HEK293 (cell line): ENCODE results near the gene EAF2.

ENCODE experiments used
- SALL2 ChIP-seq: fragments of 450-650 bp; formaldehyde crosslinking; IDR thresholded peaks from 2 replicates; pipeline ENCODE4 v1.5.0; 2017; ENCODE audit warnings: missing biosample characterization, mild to moderate bottlenecking, missing genetic modification characterization, borderline replicate concordance
- ZNF416 ChIP-seq: fragments of 450-650 bp; formaldehyde crosslinking; IDR thresholded peaks from 2 replicates; pipeline ENCODE4 v1.5.1; 2016; ENCODE audit warnings: missing biosample characterization, missing genetic modification characterization
- ZNF530 ChIP-seq: fragments of 450-650 bp; formaldehyde crosslinking; IDR thresholded peaks from 2 replicates; pipeline ENCODE4 v1.5.1; 2016; ENCODE audit warnings: low read depth, missing biosample characterization, missing genetic modification characterization
- ZNF626 ChIP-seq: fragments of 450-650 bp; sonication (Bioruptor Pico); formaldehyde crosslinking; IDR thresholded peaks from 2 replicates; pipeline ENCODE4 v1.5.1; 2018; ENCODE audit warnings: missing biosample characterization, missing genetic modification characterization, inconsistent platforms
- ZNF776 ChIP-seq: fragments of 450-650 bp; formaldehyde crosslinking; IDR thresholded peaks from 2 replicates; pipeline ENCODE4 v1.5.0; 2017; ENCODE audit warnings: missing biosample characterization, missing genetic modification characterization, borderline replicate concordance
- TF ChIP-seq, protein P1 (sequence below): fragments of 450-650 bp; formaldehyde crosslinking; IDR thresholded peaks from 2 replicates; pipeline ENCODE4 v1.5.1; 2016; ENCODE audit warnings: missing biosample characterization, missing genetic modification characterization
- TF ChIP-seq, protein P2 (sequence below): fragments of 450-650 bp; formaldehyde crosslinking; optimal IDR thresholded peaks from 2 replicates; pipeline ENCODE3; 2016; ENCODE audit warnings: missing biosample characterization, mild to moderate bottlenecking, missing genetic modification characterization
- TF ChIP-seq, protein P3 (sequence below): fragments of 450-650 bp; formaldehyde crosslinking; IDR thresholded peaks from 2 replicates; pipeline ENCODE4 v1.5.1; 2016; ENCODE audit warnings: missing biosample characterization, missing genetic modification characterization
- TF ChIP-seq, protein P4 (sequence below): fragments of 450-650 bp; formaldehyde crosslinking; IDR thresholded peaks from 2 replicates; pipeline ENCODE4 v1.5.1; 2016; ENCODE audit warnings: missing biosample characterization, missing genetic modification characterization
- TF ChIP-seq, protein P5 (sequence below): fragments of 450-650 bp; formaldehyde crosslinking; IDR thresholded peaks from 2 replicates; pipeline ENCODE4 v1.5.1; 2016; ENCODE audit warnings: missing biosample characterization, missing genetic modification characterization
- TF ChIP-seq, protein P6 (sequence below): fragments of 450-650 bp; formaldehyde crosslinking; IDR thresholded peaks from 2 replicates; pipeline ENCODE4 v1.5.1; 2016; ENCODE audit warnings: missing biosample characterization, missing genetic modification characterization

DNA sequence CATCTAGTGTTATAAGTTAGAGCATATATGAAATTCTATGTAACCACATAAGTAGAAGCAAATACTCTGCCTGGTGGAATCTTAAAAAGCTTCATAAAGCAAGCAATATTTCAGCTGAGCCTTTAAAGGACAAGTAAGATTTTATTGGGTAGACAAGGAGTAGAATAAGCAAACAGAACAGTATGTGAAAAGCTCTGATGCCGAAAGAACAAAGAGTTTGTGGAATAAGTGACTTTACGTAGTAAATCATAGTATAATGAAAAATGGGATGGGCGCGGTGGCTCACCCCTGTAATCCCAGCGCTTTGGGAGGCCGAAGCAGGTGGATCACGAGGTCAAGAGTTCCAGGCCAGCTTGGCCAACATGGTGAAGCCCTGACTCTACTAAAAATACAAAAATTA is 9.9 kb downstream of the EAF2 start:
- TF ChIP-seq, protein P1, sequence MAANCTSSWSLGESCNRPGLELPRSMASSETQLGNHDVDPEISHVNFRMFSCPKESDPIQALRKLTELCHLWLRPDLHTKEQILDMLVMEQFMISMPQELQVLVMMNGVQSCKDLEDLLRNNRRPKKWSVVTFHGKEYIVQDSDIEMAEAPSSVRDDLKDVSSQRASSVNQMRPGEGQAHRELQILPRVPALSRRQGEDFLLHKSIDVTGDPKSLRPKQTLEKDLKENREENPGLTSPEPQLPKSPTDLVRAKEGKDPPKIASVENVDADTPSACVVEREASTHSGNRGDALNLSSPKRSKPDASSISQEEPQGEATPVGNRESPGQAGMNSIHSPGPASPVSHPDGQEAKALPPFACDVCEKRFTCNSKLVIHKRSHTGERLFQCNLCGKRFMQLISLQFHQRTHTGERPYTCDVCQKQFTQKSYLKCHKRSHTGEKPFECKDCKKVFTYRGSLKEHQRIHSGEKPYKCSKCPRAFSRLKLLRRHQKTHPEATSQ (tag by site-specific recombination) = no peak
- TF ChIP-seq, protein P2, sequence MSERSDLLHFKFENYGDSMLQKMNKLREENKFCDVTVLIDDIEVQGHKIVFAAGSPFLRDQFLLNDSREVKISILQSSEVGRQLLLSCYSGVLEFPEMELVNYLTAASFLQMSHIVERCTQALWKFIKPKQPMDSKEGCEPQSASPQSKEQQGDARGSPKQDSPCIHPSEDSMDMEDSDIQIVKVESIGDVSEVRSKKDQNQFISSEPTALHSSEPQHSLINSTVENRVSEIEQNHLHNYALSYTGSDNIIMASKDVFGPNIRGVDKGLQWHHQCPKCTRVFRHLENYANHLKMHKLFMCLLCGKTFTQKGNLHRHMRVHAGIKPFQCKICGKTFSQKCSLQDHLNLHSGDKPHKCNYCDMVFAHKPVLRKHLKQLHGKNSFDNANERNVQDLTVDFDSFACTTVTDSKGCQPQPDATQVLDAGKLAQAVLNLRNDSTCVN = no peak
- TF ChIP-seq, protein P3, sequence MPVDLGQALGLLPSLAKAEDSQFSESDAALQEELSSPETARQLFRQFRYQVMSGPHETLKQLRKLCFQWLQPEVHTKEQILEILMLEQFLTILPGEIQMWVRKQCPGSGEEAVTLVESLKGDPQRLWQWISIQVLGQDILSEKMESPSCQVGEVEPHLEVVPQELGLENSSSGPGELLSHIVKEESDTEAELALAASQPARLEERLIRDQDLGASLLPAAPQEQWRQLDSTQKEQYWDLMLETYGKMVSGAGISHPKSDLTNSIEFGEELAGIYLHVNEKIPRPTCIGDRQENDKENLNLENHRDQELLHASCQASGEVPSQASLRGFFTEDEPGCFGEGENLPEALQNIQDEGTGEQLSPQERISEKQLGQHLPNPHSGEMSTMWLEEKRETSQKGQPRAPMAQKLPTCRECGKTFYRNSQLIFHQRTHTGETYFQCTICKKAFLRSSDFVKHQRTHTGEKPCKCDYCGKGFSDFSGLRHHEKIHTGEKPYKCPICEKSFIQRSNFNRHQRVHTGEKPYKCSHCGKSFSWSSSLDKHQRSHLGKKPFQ (tag by site-specific recombination) = no peak
- TF ChIP-seq, protein P4, sequence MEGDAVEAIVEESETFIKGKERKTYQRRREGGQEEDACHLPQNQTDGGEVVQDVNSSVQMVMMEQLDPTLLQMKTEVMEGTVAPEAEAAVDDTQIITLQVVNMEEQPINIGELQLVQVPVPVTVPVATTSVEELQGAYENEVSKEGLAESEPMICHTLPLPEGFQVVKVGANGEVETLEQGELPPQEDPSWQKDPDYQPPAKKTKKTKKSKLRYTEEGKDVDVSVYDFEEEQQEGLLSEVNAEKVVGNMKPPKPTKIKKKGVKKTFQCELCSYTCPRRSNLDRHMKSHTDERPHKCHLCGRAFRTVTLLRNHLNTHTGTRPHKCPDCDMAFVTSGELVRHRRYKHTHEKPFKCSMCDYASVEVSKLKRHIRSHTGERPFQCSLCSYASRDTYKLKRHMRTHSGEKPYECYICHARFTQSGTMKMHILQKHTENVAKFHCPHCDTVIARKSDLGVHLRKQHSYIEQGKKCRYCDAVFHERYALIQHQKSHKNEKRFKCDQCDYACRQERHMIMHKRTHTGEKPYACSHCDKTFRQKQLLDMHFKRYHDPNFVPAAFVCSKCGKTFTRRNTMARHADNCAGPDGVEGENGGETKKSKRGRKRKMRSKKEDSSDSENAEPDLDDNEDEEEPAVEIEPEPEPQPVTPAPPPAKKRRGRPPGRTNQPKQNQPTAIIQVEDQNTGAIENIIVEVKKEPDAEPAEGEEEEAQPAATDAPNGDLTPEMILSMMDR (tag by site-specific recombination) = no peak
- TF ChIP-seq, protein P5, sequence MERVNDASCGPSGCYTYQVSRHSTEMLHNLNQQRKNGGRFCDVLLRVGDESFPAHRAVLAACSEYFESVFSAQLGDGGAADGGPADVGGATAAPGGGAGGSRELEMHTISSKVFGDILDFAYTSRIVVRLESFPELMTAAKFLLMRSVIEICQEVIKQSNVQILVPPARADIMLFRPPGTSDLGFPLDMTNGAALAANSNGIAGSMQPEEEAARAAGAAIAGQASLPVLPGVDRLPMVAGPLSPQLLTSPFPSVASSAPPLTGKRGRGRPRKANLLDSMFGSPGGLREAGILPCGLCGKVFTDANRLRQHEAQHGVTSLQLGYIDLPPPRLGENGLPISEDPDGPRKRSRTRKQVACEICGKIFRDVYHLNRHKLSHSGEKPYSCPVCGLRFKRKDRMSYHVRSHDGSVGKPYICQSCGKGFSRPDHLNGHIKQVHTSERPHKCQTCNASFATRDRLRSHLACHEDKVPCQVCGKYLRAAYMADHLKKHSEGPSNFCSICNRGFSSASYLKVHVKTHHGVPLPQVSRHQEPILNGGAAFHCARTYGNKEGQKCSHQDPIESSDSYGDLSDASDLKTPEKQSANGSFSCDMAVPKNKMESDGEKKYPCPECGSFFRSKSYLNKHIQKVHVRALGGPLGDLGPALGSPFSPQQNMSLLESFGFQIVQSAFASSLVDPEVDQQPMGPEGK = no peak
- TF ChIP-seq ZNF530 (tag by site-specific recombination) (no peak), ZNF776 (tag by site-specific recombination) (no peak), ZNF626 (tag by site-specific recombination) (no peak), SALL2 (tag by site-specific recombination) (no peak), ZNF416 (tag by site-specific recombination) (no peak)
- TF ChIP-seq, protein P6, sequence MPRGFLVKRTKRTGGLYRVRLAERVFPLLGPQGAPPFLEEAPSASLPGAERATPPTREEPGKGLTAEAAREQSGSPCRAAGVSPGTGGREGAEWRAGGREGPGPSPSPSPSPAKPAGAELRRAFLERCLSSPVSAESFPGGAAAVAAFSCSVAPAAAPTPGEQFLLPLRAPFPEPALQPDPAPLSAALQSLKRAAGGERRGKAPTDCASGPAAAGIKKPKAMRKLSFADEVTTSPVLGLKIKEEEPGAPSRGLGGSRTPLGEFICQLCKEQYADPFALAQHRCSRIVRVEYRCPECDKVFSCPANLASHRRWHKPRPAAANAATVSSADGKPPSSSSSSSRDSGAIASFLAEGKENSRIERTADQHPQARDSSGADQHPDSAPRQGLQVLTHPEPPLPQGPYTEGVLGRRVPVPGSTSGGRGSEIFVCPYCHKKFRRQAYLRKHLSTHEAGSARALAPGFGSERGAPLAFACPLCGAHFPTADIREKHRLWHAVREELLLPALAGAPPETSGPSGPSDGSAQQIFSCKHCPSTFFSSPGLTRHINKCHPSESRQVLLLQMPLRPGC (tag by site-specific recombination) = no peak
